HG02763 (cell line): ENCODE results near the gene PHAF1.

Experiments used
- ATAC-seq: cut with Tn5 transposase; IDR thresholded peaks from one replicate; pipeline ENCODE4 v1.9.1; 2021; ENCODE audit warnings: mild to moderate bottlenecking, moderate library complexity; ENCODE audit not compliant: unreplicated experiment

Gene PHAF1

GRCh38 chr16:67162506-67163163 is 52.9 kb downstream of the PHAF1 start:
- ATAC-seq = no peak

GRCh38 chr16:67163164-67163998 is 53.6 kb downstream of the PHAF1 start:
- ATAC-seq = no peak

GRCh38 chr16:67163999-67164558 is 54.3 kb downstream of the PHAF1 start:
- no peak for ATAC-seq

GRCh38 chr16:67164599-67165061 is 54.9 kb downstream of the PHAF1 start, which contains the start of gene HSF4:
Gene HSF4 (plus strand): TSS chr16:67164745. CDS start chr16:67164812, 67 bp downstream.
- no peak for ATAC-seq

- no peak for ATAC-seq
Measured at GRCh38 chr16:67165121-67166078, 55.7 kb downstream of the PHAF1 start.

- ATAC-seq = no peak
Measured at GRCh38 chr16:67166110-67166547, 56.4 kb downstream of the PHAF1 start.

- no peak for ATAC-seq
Measured at GRCh38 chr16:67166598-67167168, 56.9 kb downstream of the PHAF1 start.

- ATAC-seq = no peak
Measured at GRCh38 chr16:67167588-67167987, 57.8 kb downstream of the PHAF1 start.

- no peak for ATAC-seq
Measured at GRCh38 chr16:67169011-67169451, 59.3 kb downstream of the PHAF1 start.

GRCh38 chr16:67169642-67170167 is 60.0 kb downstream of the PHAF1 start:
- ATAC-seq = no peak

GRCh38 chr16:67170168-67170948 is 60.6 kb downstream of the PHAF1 start, which contains the start of gene NOL3:
Gene NOL3 (plus strand): TSS chr16:67170538.
- ATAC-seq = peak; percentile 50

- ATAC-seq = no peak
Measured at GRCh38 chr16:67170949-67171649, 61.4 kb downstream of the PHAF1 start.

GRCh38 chr16:67173323-67173722 is 63.6 kb downstream of the PHAF1 start:
- no peak for ATAC-seq

- ATAC-seq = peak; percentile 35
Measured at GRCh38 chr16:67173808-67174705, 64.3 kb downstream of the PHAF1 start.

GRCh38 chr16:67174706-67175231 is 65.0 kb downstream of the PHAF1 start:
- ATAC-seq = no peak

GRCh38 chr16:67176662-67177061 is 66.9 kb downstream of the PHAF1 start:
- ATAC-seq = no peak
